SK-N-MC (cell line): ENCODE results near the gene DAD1.

Experiments used
- DNase-seq: peaks from one replicate; pipeline ENCODE4 v3.0.0-alpha.2; 2011; ENCODE audit warnings: low read depth, low spot score
- H3K27ac ChIP-seq: fragments of 200-600 bp; sonication (generic); 2 replicates; pipeline ENCODE4 v1.5.1; 2016; ENCODE audit warnings: mixed run types
- H3K36me3 ChIP-seq: fragments of 200-600 bp; sonication (generic); 2 replicates; pipeline ENCODE4 v1.6.1; 2017; ENCODE audit warnings: antibody characterized with exemption, low read length, mixed read lengths; ENCODE audit not compliant: insufficient read depth
- H3K4me3 ChIP-seq: fragments of 200-600 bp; sonication (generic); 2 replicates; pipeline ENCODE4 v1.5.1; 2016
- H3K9ac ChIP-seq: fragments of 200-600 bp; sonication (generic); 2 replicates; pipeline ENCODE4 v1.8.0; 2017; ENCODE audit warnings: mixed run types, mixed read lengths; ENCODE audit not compliant: insufficient read length
- H3K9me3 ChIP-seq: fragments of 200-600 bp; sonication (generic); 2 replicates; pipeline ENCODE4 v1.6.1; 2017; ENCODE audit warnings: low read depth, mild to moderate bottlenecking, antibody characterized with exemption, low read length, moderate library complexity, mixed read lengths
- EZH2 ChIP-seq: fragments of 200-600 bp; sonication (generic); IDR thresholded peaks from one replicate; pipeline ENCODE4 v1.6.1; 2017; ENCODE audit warnings: antibody characterized with exemption
- FOXP2 ChIP-seq: optimal IDR thresholded peaks from 2 replicates; pipeline ENCODE3; 2011; ENCODE audit warnings: mild to moderate bottlenecking, moderate library complexity; ENCODE audit not compliant: insufficient read depth; ENCODE audit errors: extremely low read length, control extremely low read depth
- POLR2AphosphoS5 ChIP-seq: IDR thresholded peaks from 2 replicates; pipeline ENCODE4 v1.6.1; 2012; ENCODE audit warnings: mild to moderate bottlenecking, low read depth, low read length, borderline replicate concordance

Gene DAD1

GRCh38 chr14:22521449-22522239 is 67.4 kb downstream of the DAD1 start:
- no peak overlapping the region for H3K27ac ChIP-seq
- no peak for DNase-seq
- no peaks in the 10 kb centered on the region for H3K9me3 ChIP-seq
- no peak overlapping the region for H3K4me3 ChIP-seq
- TF ChIP-seq EZH2 (no peak), POLR2AphosphoS5 (no peak)
- no peak overlapping the region for H3K9ac ChIP-seq
- no peaks in the 10 kb centered on the region for H3K36me3 ChIP-seq

GRCh38 chr14:22520796-22521195 is 68.2 kb downstream of the DAD1 start:
- no peak overlapping the region for H3K9ac ChIP-seq
- TF ChIP-seq EZH2 (no peak), POLR2AphosphoS5 (no peak), FOXP2 (no peak)
- H3K36me3 ChIP-seq: no peaks in the 10 kb centered on the region
- no peak overlapping the region for H3K4me3 ChIP-seq
- H3K9me3 ChIP-seq: no peaks in the 10 kb centered on the region
- no peak for DNase-seq
- H3K27ac ChIP-seq: no peak overlapping the region

DNA sequence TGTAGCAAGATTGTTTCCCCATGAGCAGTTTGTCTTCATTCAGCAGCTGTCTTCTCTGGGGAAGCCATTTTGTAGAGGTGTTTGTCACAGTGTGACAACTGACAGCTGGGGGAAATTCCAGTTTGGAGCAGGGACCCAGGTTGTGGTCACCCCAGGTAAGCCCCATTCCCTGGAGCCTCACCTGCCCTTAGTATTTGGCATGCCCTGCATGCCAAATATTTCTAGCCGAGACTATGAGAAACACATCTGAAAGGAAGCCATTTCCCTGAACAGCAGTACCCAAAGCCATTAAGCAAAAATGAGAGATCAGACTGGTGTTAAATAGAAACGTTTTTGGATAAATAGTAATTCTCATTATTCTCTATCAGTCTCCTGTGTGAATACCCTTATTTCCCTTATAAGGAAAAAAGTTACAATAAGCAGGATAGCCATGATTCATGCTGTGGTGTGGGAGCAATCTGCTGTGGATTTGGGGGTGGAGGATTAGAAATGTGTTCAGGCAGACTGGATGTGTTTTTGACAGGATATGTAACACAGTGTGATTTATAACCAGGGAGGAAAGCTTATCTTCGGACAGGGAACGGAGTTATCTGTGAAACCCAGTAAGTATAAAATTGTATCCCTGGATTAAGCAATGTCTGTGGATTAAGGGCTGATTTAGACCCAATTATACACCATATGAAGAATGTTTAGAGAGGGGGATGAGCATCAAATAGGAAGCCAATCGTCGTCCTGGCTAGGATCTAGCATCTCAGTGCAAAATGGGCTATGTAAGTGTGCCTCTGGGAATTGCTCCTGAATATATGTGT is 68.9 kb downstream of the DAD1 start:
- Histone ChIP-seq H3K9ac (no peak overlapping the region), H3K4me3 (no peak overlapping the region)

GRCh38 chr14:22518073-22518472 is 71.0 kb downstream of the DAD1 start:
- H3K36me3 ChIP-seq: no peaks in the 10 kb centered on the region
- TF ChIP-seq EZH2 (no peak), POLR2AphosphoS5 (no peak), FOXP2 (no peak)
- DNase-seq: no peak
- no peaks in the 10 kb centered on the region for H3K9me3 ChIP-seq
- no peak overlapping the region for H3K27ac ChIP-seq
- no peak overlapping the region for H3K4me3 ChIP-seq
- no peak overlapping the region for H3K9ac ChIP-seq

More for the DNA sequence above, 68.9 kb downstream of the DAD1 start:
- no peak for TF ChIP-seq FOXP2
- TF ChIP-seq POLR2AphosphoS5: no peak
- TF ChIP-seq EZH2: no peak
- Histone ChIP-seq H3K9me3 (no peaks in the 10 kb centered on the region), H3K27ac (no peak overlapping the region), H3K36me3 (no peaks in the 10 kb centered on the region)
- no peak for DNase-seq

GRCh38 chr14:22517117-22517720 is 71.8 kb downstream of the DAD1 start:
- H3K4me3 ChIP-seq: no peak overlapping the region
- no peaks in the 10 kb centered on the region for H3K36me3 ChIP-seq
- TF ChIP-seq POLR2AphosphoS5: no peak
- TF ChIP-seq EZH2: no peak
- no peak for TF ChIP-seq FOXP2
- H3K9ac ChIP-seq: no peak overlapping the region
- DNase-seq: no peak
- no peaks in the 10 kb centered on the region for H3K9me3 ChIP-seq
- no peak overlapping the region for H3K27ac ChIP-seq

GRCh38 chr14:22515929-22516328 is 73.1 kb downstream of the DAD1 start:
- TF ChIP-seq POLR2AphosphoS5 (no peak), EZH2 (no peak), FOXP2 (no peak)
- Histone ChIP-seq H3K9me3 (no peaks in the 10 kb centered on the region), H3K36me3 (no peaks in the 10 kb centered on the region), H3K9ac (no peak overlapping the region), H3K27ac (no peak overlapping the region), H3K4me3 (no peak overlapping the region)
- DNase-seq: no peak
